ENCODE data around the gene ATP13A4.

GRCh38 chr3:193499136-193499770 lies 55.4 kb downstream of the ATP13A4 start:
- TF ChIP-seq CTCF (IDR thresholded peaks at IDR 0.05; ENCODE audit: poor library complexity, severe bottlenecking): no peak
- TF ChIP-seq POLR2AphosphoS5 (IDR thresholded peaks at IDR 0.05): no peak
- TF ChIP-seq TAF1 (IDR thresholded peaks at IDR 0.05; ENCODE audit: low read depth): no peak
- TF ChIP-seq RAD21 (conservative IDR thresholded peaks at IDR 0.05): no peak
- no peak for TF ChIP-seq EZH2 (IDR thresholded peaks at IDR 0.05; ENCODE audit: borderline replicate concordance, insufficient read depth, low read length, poor library complexity, severe bottlenecking)
- TF ChIP-seq REST (IDR thresholded peaks at IDR 0.05; ENCODE audit: borderline replicate concordance): no peak
- no peak for TF ChIP-seq SMC3 (conservative IDR thresholded peaks at IDR 0.05; ENCODE audit: poor library complexity)
